Esophagus squamous epithelium (tissue), 5 donors: ENCODE data around the gene RNF103. TPM values are rescaled to one million over a fixed set of nuclear protein-coding genes. Genes with fewer than 3 reads are reported as not detected.

Experiments
- DNase-seq: peaks from one replicate; lab custom pipeline; 2025; lab: John Stamatoyannopoulos, UW
- H3K27ac ChIP-seq, 4 donors: fragments of 200-600 bp; sonication (generic); one replicate each; pipeline ENCODE4 v1.5.1; 2016 to 2019; ENCODE audit warnings: mild to moderate bottlenecking in 1 of 4
- H3K27me3 ChIP-seq, 4 donors: fragments of 200-600 bp; sonication (generic); 1 replicate in 3 of 4; 2 replicates in 1 of 4; pipeline versions ENCODE4 v1.5.1 to v1.6.0; 2017 to 2021; ENCODE audit warnings: antibody characterized with exemption in 1 of 4
- H3K36me3 ChIP-seq, 3 donors: fragments of 200-600 bp; sonication (generic); one replicate each; pipeline ENCODE4 v1.5.1; 2016 to 2019
- H3K4me1 ChIP-seq, 3 donors: fragments of 200-600 bp; sonication (generic); one replicate each; pipeline ENCODE4 v1.5.1; 2017 to 2019
- H3K4me3 ChIP-seq, 4 donors: fragments of 200-600 bp; sonication (generic); 1 replicate in 3 of 4; 2 replicates in 1 of 4; pipeline ENCODE4 v1.5.1; 2016 to 2019; ENCODE audit warnings: mild to moderate bottlenecking in 2 of 4, moderate library complexity in 1 of 4
- H3K9me3 ChIP-seq, 3 donors: fragments of 200-600 bp; sonication (generic); one replicate each; pipeline ENCODE4 v1.5.1; 2016 to 2019
- POLR2A ChIP-seq, 4 donors: fragments of 450-650 bp; IDR thresholded peaks; one replicate each; pipeline ENCODE4 v1.6.1; 2017; ENCODE audit warnings: antibody characterized with exemption in 4 of 4, mild to moderate bottlenecking in 4 of 4, moderate library complexity in 3 of 4
- WGBS, 2 donors: methylation state at CpG; one replicate each; pipeline ENCODE4 v1.1.5; 2018; 5-methylcytosine and 5-hydroxymethylcytosine counted together
- intact Hi-C: fragments of 100-400 bp; cut with DNase I; formaldehyde crosslinking; loops from one replicate; pipeline ENCODE4 v1.15.0; 2022
- total RNA-seq, 4 donors: library from RNA; depleted of rRNA; stranded (reverse); fragments of >200 nt; gene quantifications; one replicate each; pipeline ENCODE4 v1.1.0, GENCODE V29; 2016
- TF ChIP-seq, protein P1 (sequence below), 6 experiments: fragments of 450-650 bp in 4 of 6; fragments of 200-600 bp in 2 of 6; sonication (generic) in 2 of 6; IDR thresholded peaks; one replicate each; pipeline ENCODE4 v1.5.1; 2016 to 2019; ENCODE audit warnings: antibody characterized with exemption in 6 of 6, mild to moderate bottlenecking in 4 of 6, moderate library complexity in 4 of 6
- donor health status: DM: yes; HTN: yes; CAD: no.

The RNF103 gene
- total RNA-seq, 4 donors from 2014 or later = 15.6 to 28.8 (median 18.8) TPM

DNA sequence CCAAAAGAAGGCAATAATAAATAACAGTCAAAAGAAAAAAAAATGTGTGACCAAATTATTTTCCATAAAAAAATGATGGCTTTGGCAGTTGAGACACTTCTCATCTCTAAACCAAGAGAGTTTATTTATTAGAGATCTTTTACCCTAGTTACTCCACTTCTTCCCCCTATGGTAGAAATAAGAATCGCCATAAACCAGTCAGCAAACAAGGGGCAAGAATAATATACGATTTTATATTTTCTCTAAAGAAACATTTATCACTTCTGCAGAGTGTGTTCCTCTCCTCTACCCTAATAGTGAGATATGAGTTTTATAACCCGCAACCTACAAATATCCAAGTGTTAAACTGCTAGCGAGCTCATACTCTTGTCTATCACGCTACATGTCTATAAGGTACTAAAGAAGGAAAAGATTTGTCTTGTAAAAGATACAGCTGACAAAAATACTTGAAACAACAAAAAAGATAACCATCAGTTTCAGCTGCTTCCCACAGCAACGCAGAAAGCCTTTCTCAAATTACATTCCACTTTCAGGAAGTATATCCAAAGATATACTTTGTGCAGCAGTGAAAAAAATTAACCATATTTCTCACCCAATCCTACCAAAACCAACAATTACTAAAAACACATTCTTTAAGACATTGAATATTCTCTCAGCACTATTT lies 2.3 kb downstream of the RNF103 start:
- H3K9me3 ChIP-seq = no peaks in the 10 kb centered on the region
- TF ChIP-seq, protein P1, sequence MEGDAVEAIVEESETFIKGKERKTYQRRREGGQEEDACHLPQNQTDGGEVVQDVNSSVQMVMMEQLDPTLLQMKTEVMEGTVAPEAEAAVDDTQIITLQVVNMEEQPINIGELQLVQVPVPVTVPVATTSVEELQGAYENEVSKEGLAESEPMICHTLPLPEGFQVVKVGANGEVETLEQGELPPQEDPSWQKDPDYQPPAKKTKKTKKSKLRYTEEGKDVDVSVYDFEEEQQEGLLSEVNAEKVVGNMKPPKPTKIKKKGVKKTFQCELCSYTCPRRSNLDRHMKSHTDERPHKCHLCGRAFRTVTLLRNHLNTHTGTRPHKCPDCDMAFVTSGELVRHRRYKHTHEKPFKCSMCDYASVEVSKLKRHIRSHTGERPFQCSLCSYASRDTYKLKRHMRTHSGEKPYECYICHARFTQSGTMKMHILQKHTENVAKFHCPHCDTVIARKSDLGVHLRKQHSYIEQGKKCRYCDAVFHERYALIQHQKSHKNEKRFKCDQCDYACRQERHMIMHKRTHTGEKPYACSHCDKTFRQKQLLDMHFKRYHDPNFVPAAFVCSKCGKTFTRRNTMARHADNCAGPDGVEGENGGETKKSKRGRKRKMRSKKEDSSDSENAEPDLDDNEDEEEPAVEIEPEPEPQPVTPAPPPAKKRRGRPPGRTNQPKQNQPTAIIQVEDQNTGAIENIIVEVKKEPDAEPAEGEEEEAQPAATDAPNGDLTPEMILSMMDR (IDR thresholded peaks at IDR 0.05) = peak in 2 of 6 experiments; percentile 8 to 15
- TF ChIP-seq POLR2A (IDR thresholded peaks at IDR 0.05) = no peak
- H3K4me3 ChIP-seq = peak overlapping the region; percentile 73 to 89 (median 83)
- 9 to 11% methylated on average over 6 of the region's 6 CpGs for WGBS, 2 donors
- H3K27ac ChIP-seq = peak overlapping the region; percentile 98 to 100 (median 99)
- intact Hi-C loops = no loop called here
- no peak for DNase-seq
- peaks cover 3 to 54% (median 5%) of the 10 kb centered on the region in 3 donors for H3K4me1 ChIP-seq
- H3K36me3 ChIP-seq = peaks cover 0 to 39% (median 0%) of the 10 kb centered on the region in 3 donors
- no peaks in the 10 kb centered on the region for H3K27me3 ChIP-seq

DNA sequence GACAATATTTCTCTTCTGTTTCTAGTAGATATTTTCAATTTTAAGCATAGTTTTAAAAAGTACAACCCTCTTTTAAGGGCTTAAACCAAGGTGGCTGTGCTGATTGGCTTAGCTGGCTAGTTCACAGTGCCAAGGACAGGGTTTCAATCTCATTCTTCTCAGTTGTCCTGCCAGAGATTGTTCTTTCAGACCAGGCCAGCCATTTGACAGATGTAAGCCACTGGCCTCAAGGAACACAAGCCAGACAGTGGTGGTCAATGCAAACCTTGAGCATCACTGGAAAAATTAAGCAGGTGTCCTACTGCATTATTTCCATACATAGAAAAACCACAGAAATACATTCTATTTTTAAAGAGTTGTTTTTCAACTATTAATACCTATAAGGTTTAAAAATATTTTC lies 5.9 kb downstream of the RNF103 start:
- Histone ChIP-seq H3K27me3 (no peaks in the 10 kb centered on the region), H3K4me1 (peaks cover 3 to 49% (median 5%) of the 10 kb centered on the region in 3 donors), H3K9me3 (no peaks in the 10 kb centered on the region), H3K27ac (no peak overlapping the region), H3K4me3 (no peak overlapping the region), H3K36me3 (peaks cover 0 to 76% (median 4%) of the 10 kb centered on the region in 3 donors)
- TF ChIP-seq, protein P1 (IDR thresholded peaks at IDR 0.05) = no peak
- no peak for TF ChIP-seq POLR2A (IDR thresholded peaks at IDR 0.05)
- DNase-seq = no peak
- intact Hi-C loops = no loop called here

DNA sequence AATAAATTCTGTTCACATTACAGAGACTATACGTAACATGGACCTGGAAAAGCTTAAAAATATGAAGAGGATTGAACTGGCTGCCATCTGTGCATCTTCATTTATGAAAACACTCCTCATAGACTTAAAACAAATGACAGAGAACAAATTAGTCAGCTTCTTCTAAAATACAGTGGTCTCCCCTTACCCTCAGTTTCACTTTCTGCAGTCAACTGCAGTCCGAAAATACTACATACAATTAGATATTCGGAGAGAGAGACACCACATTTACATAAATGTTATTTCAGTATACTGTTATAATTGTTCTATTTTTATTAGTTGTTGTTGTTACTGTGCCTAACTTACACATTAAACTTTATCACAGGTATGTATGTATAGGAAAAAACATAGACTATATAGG lies 6.5 kb downstream of the RNF103 start:
- 81 to 90% methylated on average over 3 of the region's 3 CpGs for WGBS, 2 donors
- intact Hi-C loops = no loop called here

DNA sequence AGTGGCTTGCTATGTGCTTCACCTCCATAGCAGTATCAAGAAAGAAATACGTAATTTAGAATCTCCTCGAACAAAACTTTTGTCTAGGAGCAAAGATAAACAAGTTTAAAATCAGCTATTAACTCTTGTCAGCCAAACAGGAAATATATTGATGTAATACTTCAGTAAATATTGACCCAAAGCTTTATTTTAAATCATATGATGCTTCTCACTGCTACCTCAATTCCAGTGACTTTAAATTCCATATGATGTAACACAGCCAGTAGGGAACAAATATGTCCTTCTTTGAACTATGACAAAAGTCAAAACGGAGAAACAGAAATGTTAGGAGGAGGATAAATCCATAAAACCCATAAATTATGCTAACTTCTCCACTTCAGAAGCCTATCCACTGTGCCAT lies 7.2 kb downstream of the RNF103 start:
- no peak for DNase-seq
- Histone ChIP-seq H3K27ac (no peak overlapping the region), H3K4me1 (peaks cover 3 to 49% (median 5%) of the 10 kb centered on the region in 3 donors), H3K4me3 (no peak overlapping the region), H3K9me3 (no peaks in the 10 kb centered on the region), H3K36me3 (peaks cover 0 to 88% (median 4%) of the 10 kb centered on the region in 3 donors), H3K27me3 (no peaks in the 10 kb centered on the region)
- TF ChIP-seq, protein P1 (IDR thresholded peaks at IDR 0.05) = no peak
- TF ChIP-seq POLR2A (IDR thresholded peaks at IDR 0.05) = no peak
- intact Hi-C loops = no loop called here
- 71 to 74% methylated on average over 3 of the region's 3 CpGs for WGBS, 2 donors

More for the DNA sequence above, 6.5 kb downstream of the RNF103 start:
- H3K4me1 ChIP-seq = peaks cover 3 to 49% (median 5%) of the 10 kb centered on the region in 3 donors
- H3K27me3 ChIP-seq = no peaks in the 10 kb centered on the region
- H3K4me3 ChIP-seq = no peak overlapping the region
- H3K27ac ChIP-seq = no peak overlapping the region
- peaks cover 0 to 82% (median 4%) of the 10 kb centered on the region in 3 donors for H3K36me3 ChIP-seq
- DNase-seq = no peak
- no peaks in the 10 kb centered on the region for H3K9me3 ChIP-seq
- TF ChIP-seq POLR2A (IDR thresholded peaks at IDR 0.05) = no peak
- TF ChIP-seq, protein P1 (IDR thresholded peaks at IDR 0.05) = no peak

DNA sequence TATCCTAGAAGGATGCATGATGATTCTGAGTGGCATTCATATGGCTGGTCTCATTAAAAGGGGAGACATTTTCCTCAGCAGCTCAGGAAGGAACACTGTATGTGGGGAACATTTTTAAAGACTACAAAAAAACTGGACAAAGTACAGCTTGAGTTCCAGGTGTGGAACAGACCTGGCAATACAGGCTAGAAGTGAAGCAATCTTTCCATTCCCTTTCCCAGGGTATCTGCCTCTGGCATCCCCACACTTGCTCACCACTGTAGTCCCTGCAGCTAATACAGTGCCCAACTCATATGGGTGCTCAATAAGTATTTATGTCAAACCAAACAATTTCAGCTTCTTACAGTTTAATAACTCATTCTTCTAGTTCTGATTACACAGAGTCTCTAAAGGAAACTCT lies 8.1 kb downstream of the RNF103 start:
- TF ChIP-seq POLR2A (IDR thresholded peaks at IDR 0.05) = no peak
- TF ChIP-seq, protein P1 (IDR thresholded peaks at IDR 0.05) = no peak
- H3K36me3 ChIP-seq = peaks cover 0 to 98% (median 10%) of the 10 kb centered on the region in 3 donors
- no peak overlapping the region for H3K27ac ChIP-seq
- no peaks in the 10 kb centered on the region for H3K27me3 ChIP-seq
- DNase-seq = no peak
- peaks cover 0 to 41% (median 3%) of the 10 kb centered on the region in 3 donors for H3K4me1 ChIP-seq
- no peak overlapping the region for H3K4me3 ChIP-seq
- no peaks in the 10 kb centered on the region for H3K9me3 ChIP-seq
- intact Hi-C loops = no loop called here
